Esophagus (tissue), 2 donors: ENCODE measurements around the gene ZBTB42. TPM values are rescaled to one million over a fixed set of nuclear protein-coding genes. Genes with fewer than 3 reads are reported as not detected.
A peak's percentile ranks its signal among the peaks of the same experiment; 100 is the strongest.
"Not testable (repeated sequence)": the region's sequence is repeated elsewhere in the genome, so short reads cannot be mapped to it uniquely, and the experiment has no call there.

Experiments
- H3K27ac ChIP-seq, 2 donors: one replicate each; pipeline ENCODE4 v1.5.1; 2013; ENCODE audit warnings: low read depth in 2 of 2, mild to moderate bottlenecking in 2 of 2, inconsistent platforms in 1 of 2, low read length in 1 of 2, moderate library complexity in 1 of 2
- H3K27me3 ChIP-seq, 2 donors: one replicate each; pipeline ENCODE4 v1.6.1; 2013; ENCODE audit warnings: low read length in 2 of 2, control low read depth in 1 of 2, mild to moderate bottlenecking in 1 of 2; ENCODE audit not compliant: insufficient read depth in 2 of 2, control insufficient read depth in 1 of 2
- H3K36me3 ChIP-seq, 2 donors: one replicate each; pipeline ENCODE4 v1.6.1; 2013; ENCODE audit warnings: low read length in 1 of 2; ENCODE audit not compliant: control insufficient read depth in 2 of 2, insufficient read depth in 2 of 2
- H3K4me1 ChIP-seq, 2 donors: one replicate each; pipeline ENCODE4 v1.6.1; 2013; ENCODE audit warnings: low read length in 1 of 2; ENCODE audit not compliant: control insufficient read depth in 2 of 2, insufficient read depth in 2 of 2
- H3K4me3 ChIP-seq, 2 donors: one replicate each; pipeline ENCODE4 v1.5.1; 2013; ENCODE audit warnings: low read length in 2 of 2, mild to moderate bottlenecking in 2 of 2, low read depth in 1 of 2, moderate library complexity in 1 of 2
- H3K9me3 ChIP-seq, 2 donors: one replicate each; pipeline ENCODE4 v1.6.1; 2013; ENCODE audit warnings: mild to moderate bottlenecking in 2 of 2, low read depth in 1 of 2, low read length in 1 of 2, moderate library complexity in 1 of 2; ENCODE audit not compliant: control insufficient read depth in 2 of 2, insufficient read depth in 1 of 2
- WGBS, 2 donors: extraction: QIAGEN DNeasy Blood & Tissue Kit; methylation state at CpG; one replicate each; pipeline ENCODE4 v1.1.7; 2013; 5-methylcytosine and 5-hydroxymethylcytosine counted together
- polyA plus RNA-seq, 2 donors: library from polyadenylated mRNA; stranded (reverse); fragments of 200-250 nt; gene quantifications; one replicate each; pipeline ENCODE4 v1.2.3, GENCODE V29; 2013
- donor health status: healthy with polysubstance abuse.
- donor health status: Bipolar disorder and iron deficiency.

The ZBTB42 gene
- polyA plus RNA-seq, 2 donors, result 5.0 TPM

DNA sequence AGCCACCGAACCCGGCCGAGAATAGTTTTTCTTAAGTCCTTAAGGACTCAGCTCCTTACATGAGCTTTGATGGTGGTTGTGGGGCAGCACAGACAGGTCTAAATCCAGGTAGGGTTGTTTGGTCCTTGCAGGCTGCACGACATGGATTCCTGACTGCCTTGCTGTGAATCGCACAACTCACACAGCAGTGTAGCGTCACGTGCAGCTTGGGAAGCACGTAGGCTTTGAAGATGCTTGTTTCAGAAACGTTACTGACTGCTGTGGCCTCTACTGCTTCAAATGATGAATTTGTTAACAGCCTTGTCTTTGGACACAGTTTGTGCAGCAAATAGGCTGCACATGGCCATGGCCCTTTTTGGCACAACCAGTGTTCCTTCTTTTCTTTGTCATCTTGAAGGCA, 29.9 kb downstream of the ZBTB42 start:
- H3K4me3 ChIP-seq, result no peak overlapping the region
- peaks cover 3 to 10% of the 10 kb centered on the region in 2 donors for H3K4me1 ChIP-seq
- no peaks in the 10 kb centered on the region for H3K36me3 ChIP-seq
- WGBS, 2 donors, result 64 to 66% methylated on average over 9 of the region's 9 CpGs
- no peak overlapping the region for H3K27ac ChIP-seq
- no peaks in the 10 kb centered on the region for H3K27me3 ChIP-seq
- H3K9me3 ChIP-seq, result no peaks in the 10 kb centered on the region

DNA sequence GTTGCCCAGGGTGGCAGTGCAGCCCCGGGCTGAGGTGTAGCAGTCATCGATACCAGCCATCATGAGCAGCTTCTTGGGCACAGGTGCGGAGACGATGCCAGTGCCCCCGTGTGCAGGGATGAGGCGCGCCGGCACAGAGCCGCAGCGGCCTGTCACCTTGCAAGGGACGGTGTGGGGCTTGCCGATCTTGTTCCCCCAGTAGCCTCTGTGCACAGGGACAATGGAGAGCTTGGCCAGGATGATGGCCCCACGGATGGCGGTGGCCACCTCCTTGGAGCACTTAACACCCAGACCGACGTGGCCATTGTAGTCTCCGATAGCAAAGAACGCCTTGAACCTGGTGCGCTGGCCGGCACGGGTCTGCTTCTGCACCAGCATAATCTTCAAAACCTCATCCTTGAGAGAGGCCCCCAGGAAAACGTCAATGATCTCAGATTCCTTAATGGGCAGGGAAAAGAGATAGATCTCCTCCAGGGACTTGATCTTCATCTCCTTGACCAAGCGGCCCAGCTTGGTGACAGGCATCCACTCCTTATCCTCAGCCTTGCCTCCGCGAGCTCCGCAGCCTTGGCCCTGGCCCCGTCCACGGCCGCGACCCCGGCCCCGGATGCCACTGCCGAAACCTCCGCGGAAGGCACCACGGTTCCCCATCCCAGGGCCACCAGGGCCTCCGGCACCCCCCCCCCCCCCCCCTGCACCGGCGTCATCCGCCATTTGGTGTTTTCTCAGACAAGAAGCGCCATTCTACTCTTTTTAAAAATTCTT, 35.5 kb downstream of the ZBTB42 start:
- H3K36me3 ChIP-seq, H3K4me3 ChIP-seq, H3K27ac ChIP-seq, H3K27me3 ChIP-seq, H3K4me1 ChIP-seq, H3K9me3 ChIP-seq: not testable (repeated sequence)
- WGBS, 2 donors, result 92 to 95% methylated on average over 37 to 41 of the region's 41 CpGs

DNA sequence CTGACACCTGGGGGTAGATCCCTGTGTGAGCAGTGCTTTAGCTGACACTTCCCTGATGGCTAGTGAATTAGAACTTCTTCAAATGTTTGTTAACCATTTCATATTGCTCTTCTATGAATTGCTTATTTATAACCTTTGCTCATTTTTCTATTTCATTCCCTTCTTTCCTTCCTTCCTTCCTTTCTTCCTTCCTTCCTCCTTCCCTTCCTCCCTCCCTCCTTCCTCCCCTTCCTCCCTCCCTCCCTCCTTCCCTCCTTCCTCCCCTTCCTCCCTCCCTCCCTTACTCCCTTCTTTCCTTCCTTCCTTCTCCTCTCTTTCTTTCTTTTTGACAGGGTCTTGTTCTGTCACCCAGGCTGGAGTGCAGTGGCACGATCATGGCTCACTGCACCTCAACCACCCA, 40.8 kb downstream of the ZBTB42 start:
- Histone ChIP-seq H3K4me3 (no peak overlapping the region), H3K36me3 (no peaks in the 10 kb centered on the region), H3K9me3 (no peaks in the 10 kb centered on the region), H3K27ac (no peak overlapping the region), H3K4me1 (peaks cover 15 to 17% of the 10 kb centered on the region in 2 donors), H3K27me3 (peaks cover 0 to 3% of the 10 kb centered on the region in 2 donors)
- 84 to 91% methylated on average over 1 of the region's 1 CpG for WGBS, 2 donors

DNA sequence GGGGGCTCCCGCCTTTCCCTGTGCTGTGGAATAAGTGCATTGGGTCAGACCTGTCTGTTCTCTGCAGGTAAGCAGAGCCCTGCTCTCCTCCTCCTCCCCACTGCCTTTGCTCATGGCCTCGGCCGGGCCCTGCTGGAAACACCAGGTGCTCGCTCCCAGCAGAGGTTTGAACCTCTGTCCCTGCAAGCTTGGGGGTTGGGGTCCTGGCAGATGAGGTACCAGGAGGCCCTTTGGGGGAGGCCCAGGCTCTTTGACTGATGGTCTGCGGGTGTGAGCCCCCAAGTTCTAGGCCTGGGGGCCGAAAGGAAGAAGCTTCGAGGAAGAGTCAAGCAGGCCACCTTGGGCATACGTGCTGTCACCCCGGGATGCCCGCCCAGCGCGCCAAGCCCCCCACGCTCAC, 42.1 kb downstream of the ZBTB42 start:
- H3K27ac ChIP-seq, result no peak overlapping the region
- H3K4me3 ChIP-seq, result peak overlapping the region in 1 of 2 donors; percentile 32
- peaks cover 0 to 3% of the 10 kb centered on the region in 2 donors for H3K27me3 ChIP-seq
- no peaks in the 10 kb centered on the region for H3K36me3 ChIP-seq
- no peaks in the 10 kb centered on the region for H3K9me3 ChIP-seq
- H3K4me1 ChIP-seq, result peaks cover 15 to 17% of the 10 kb centered on the region in 2 donors
- WGBS, 2 donors, result 41 to 45% methylated on average over 13 of the region's 13 CpGs

DNA sequence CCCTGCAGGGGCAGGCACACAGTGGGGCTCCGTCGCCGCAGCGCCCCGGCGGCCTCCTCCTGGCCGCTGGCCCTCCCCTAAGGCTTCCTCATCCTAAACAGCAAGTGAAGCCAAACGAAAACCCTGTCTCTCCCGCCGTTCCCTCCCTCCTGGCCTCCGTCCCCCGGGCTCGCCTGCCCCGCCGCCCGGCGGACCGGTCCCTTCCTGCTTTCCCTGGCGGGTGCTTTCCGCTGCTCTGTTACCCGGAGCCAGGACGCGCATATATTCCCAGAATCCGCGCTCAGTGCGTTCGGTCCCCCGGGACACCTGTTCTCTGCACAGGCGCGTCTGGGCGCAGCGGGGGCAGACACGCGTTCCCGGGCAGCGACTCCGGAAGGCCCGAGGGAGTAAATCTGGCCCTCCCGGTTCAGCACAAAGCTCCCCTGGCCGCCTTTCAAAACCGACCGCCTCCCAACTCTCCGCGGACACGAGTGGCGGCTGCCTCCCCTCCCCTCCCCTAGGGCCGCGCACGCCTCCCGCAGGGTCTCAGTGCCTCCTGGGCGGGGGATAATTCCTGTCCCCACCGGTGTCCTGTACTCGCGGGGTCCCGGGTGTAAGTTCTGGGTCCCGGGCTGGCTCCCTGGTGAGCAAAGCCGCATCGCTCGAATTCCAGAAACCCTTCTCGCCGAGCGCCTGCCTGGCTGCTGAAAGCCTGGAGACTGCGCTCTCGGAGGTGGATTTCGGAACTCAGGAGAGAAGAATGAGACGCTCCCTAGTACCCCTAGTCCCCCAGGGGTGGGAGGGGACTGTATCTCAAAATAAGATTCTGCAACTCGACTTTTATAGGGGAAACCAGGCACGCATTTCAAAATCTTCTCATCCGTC, 42.8 kb downstream of the ZBTB42 start:
- Histone ChIP-seq H3K9me3 (no peaks in the 10 kb centered on the region), H3K36me3 (no peaks in the 10 kb centered on the region), H3K4me3 (peak overlapping the region; percentile 32 to 42), H3K4me1 (peaks cover 15 to 17% of the 10 kb centered on the region in 2 donors), H3K27ac (no peak overlapping the region), H3K27me3 (peaks cover 0 to 3% of the 10 kb centered on the region in 2 donors)
- WGBS, 2 donors, result 1 to 3% methylated on average over 62 to 69 of the region's 69 CpGs

DNA sequence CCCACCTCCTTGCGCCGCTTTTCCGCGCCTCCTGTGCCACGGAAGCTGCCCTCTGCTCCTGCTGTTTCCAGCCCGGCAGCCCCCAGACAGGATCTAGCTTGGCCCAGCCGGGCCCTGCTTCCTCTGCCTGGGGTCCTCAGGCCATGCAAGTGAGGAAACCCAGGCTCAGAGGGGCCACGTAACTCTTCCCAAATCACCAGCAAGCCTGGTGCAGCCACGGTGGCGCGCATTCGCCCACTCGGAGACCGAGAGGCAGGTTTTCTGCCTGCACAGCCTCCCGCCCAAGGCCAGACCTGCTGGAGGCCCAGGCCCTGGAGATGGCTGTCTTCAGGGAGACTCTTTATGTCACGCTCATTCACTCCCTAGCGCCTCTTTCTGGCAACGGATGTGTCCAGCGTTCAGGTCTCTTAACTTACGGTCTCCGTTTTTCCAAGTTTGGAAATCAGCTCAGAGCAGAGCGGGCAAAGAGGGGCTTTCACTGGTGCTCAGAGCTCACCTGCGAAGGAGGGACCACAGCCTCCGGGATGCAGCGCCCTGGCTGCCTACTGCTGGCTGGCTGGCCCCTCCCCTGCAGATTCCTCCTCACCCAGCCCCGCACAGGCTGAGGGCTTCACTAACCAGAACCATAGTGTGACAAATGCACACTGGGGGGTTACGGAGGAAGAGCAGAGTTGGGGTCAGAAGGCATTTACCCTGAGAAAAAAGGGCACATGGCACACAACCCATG, 43.6 kb downstream of the ZBTB42 start:
- Histone ChIP-seq H3K27ac (no peak overlapping the region), H3K9me3 (no peaks in the 10 kb centered on the region), H3K4me3 (peak overlapping the region in 1 of 2 donors; percentile 32), H3K4me1 (peaks cover 15 to 17% of the 10 kb centered on the region in 2 donors), H3K27me3 (peaks cover 0 to 3% of the 10 kb centered on the region in 2 donors), H3K36me3 (no peaks in the 10 kb centered on the region)
- WGBS, 2 donors, result 12% methylated on average over 27 of the region's 27 CpGs

DNA sequence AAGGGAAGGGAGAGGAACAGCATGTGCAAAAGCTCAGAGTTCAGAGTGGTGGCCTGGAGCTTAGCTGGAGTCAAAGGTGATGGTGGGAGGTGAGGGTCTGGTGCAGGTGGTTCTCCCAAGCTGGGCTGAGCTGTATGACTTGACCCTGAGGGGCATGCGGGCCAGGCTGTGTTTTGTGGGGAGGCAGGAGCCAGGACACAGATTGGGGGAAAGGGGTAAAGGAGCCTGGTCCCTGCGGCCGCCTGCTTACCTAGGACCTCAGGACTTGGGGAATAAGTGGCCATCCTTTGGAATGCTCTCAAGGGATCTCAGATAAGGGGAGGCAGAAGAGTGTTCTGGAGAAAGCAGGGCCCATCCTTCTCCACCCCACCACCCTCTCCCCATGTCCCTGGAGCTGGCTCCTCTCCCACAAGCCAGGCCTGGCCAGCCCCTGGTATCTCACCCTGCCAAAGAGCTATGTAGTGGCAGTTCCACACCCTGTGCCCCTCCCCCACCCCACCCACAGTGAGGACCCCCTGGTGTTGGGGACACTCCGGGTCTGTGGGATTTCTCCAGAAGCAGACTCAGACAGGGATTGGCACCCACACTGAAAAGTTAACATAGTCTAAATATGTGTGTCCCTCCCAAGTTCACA, 44.2 kb downstream of the ZBTB42 start:
- Histone ChIP-seq H3K4me1 (peaks cover 15 to 17% of the 10 kb centered on the region in 2 donors), H3K4me3 (no peak overlapping the region), H3K27me3 (peaks cover 0 to 3% of the 10 kb centered on the region in 2 donors), H3K27ac (no peak overlapping the region), H3K36me3 (no peaks in the 10 kb centered on the region), H3K9me3 (no peaks in the 10 kb centered on the region)
- 89 to 90% methylated on average over 4 of the region's 4 CpGs for WGBS, 2 donors

DNA sequence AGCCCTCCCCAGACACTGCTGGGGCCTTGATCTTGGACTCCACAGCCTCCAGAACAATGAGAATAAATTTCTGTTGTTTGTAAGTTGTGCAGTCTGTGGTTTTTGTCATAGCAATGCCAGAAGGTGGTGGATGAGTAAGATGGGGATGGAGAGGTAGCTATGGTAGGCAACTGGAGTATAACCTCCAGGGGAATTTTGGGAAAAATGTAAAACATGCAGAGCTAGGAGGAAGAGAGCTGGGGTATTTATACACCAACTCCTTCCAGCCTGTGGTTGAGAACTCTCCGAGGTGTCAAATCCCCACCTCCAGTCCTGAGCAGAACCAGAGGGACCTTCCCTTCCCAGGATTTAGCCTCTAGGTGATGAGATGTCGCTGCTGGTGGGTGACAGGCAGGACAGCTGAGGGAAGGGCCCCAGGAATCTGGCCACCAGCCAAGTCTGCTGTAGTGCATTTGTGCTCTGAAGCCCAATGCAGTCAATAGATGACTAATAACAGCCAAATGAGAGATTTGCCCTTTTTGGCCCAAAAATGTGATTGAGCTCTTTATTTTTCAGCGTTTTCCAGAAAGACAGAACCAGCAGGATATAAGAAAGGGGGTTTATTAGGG, 45.0 kb downstream of the ZBTB42 start:
- no peaks in the 10 kb centered on the region for H3K9me3 ChIP-seq

DNA sequence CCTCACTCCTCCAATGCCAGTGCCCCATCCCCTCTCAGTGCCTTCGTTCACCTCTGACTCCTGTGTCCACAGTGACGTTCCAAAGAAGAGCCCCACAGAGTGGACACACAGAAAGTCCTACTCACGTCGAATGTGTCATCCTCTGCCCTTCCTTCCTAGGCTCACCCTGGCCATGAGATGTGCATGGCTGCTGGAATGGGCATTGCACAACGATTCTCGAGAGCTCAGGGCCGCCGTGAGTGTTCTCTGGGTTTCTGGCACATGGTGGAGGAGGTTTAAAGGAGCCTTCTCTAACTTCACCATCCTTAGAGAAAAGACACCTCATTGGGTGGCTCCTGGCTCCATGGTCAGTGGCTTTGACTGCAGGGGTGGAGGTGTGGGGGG, 51.4 kb downstream of the ZBTB42 start:
- no peak overlapping the region for H3K4me3 ChIP-seq
- 62 to 65% methylated on average over 8 of the region's 8 CpGs for WGBS, 2 donors

More for the DNA sequence above, 45.0 kb downstream of the ZBTB42 start:
- Histone ChIP-seq H3K4me3 (no peak overlapping the region), H3K4me1 (peaks cover 15 to 17% of the 10 kb centered on the region in 2 donors), H3K36me3 (no peaks in the 10 kb centered on the region), H3K27me3 (peaks cover 0 to 3% of the 10 kb centered on the region in 2 donors), H3K27ac (no peak overlapping the region)
- 85 to 87% methylated on average over 3 of the region's 3 CpGs for WGBS, 2 donors

More for the DNA sequence above, 51.4 kb downstream of the ZBTB42 start:
- H3K9me3 ChIP-seq, result no peaks in the 10 kb centered on the region
- H3K27me3 ChIP-seq, result peaks cover 0 to 2% of the 10 kb centered on the region in 2 donors
- no peak overlapping the region for H3K27ac ChIP-seq
- no peaks in the 10 kb centered on the region for H3K4me1 ChIP-seq
- H3K36me3 ChIP-seq, result no peaks in the 10 kb centered on the region
